IMR-90 (cell line): ENCODE data around the gene GOLGA8N. TPM values are rescaled to one million over a fixed set of nuclear protein-coding genes. Genes with fewer than 3 reads are reported as not detected.
"Not testable (repeated sequence)": the region's sequence is repeated elsewhere in the genome, so short reads cannot be mapped to it uniquely, and the experiment has no call there.

Experiments used
- ATAC-seq: fragments of 200-7000 bp; cut with Tn5 transposase; 2 replicates; pipeline ENCODE4 v1.9.1; 2020; ENCODE audit warnings: low read depth, mild to moderate bottlenecking, moderate library complexity
- BruUV-seq: library from RNA; stranded (reverse); fragments of 400-500 nt; replicated peaks from 2 replicates; lab custom pipeline; 2021; lab: Mats Ljungman, UMichigan
- CTCF ChIA-PET: fragments of 300-600 bp; formaldehyde crosslinking; extraction: SDS; loops from one replicate; lab custom pipeline; 2021; ENCODE audit warnings: antibody characterized with exemption; lab: Yijun Ruan, JAX
- POLR2A ChIA-PET: fragments of 300-600 bp; sonication (Branson Sonifier 250); formaldehyde crosslinking; loops from one replicate; lab custom pipeline; 2022; ENCODE audit warnings: antibody characterized with exemption; ENCODE audit not compliant: unreplicated experiment; lab: Charles Lee
- DNase-seq: peaks from one replicate; pipeline ENCODE4 v3.0.0; 2013
- H2AFZ ChIP-seq: replicated peaks from 2 replicates; pipeline ENCODE3; 2013; ENCODE audit warnings: low read length, mild to moderate bottlenecking; ENCODE audit not compliant: poor library complexity
- H2AK5ac ChIP-seq: 2 replicates; pipeline ENCODE4 v1.6.1; 2013; ENCODE audit warnings: low read depth, low read length, inconsistent platforms
- H2AK9ac ChIP-seq: replicated peaks from 2 replicates; pipeline ENCODE3; 2013; ENCODE audit warnings: mild to moderate bottlenecking, low read depth, low read length, moderate library complexity; ENCODE audit not compliant: poor library complexity
- H2BK120ac ChIP-seq: 2 replicates; pipeline ENCODE4 v1.6.1; 2013; ENCODE audit warnings: low read depth, low read length, inconsistent platforms
- H2BK15ac ChIP-seq: 3 replicates; pipeline ENCODE4 v1.6.1; 2013; ENCODE audit warnings: low read depth, low read length, inconsistent platforms
- H2BK20ac ChIP-seq: 2 replicates; pipeline ENCODE4 v1.6.1; 2013; ENCODE audit warnings: low read depth, mild to moderate bottlenecking, inconsistent platforms, low read length, moderate library complexity
- H2BK5ac ChIP-seq: 2 replicates; pipeline ENCODE4 v1.6.1; 2013; ENCODE audit warnings: mild to moderate bottlenecking, low read depth, low read length, inconsistent platforms; ENCODE audit not compliant: poor library complexity, severe bottlenecking
- H3K14ac ChIP-seq: replicated peaks from 2 replicates; pipeline ENCODE4 v1.6.1; 2013; ENCODE audit warnings: low read depth, low read length, inconsistent platforms
- H3K18ac ChIP-seq: 2 replicates; pipeline ENCODE4 v1.6.1; 2013; ENCODE audit warnings: low read depth, low read length, control low read depth
- H3K23ac ChIP-seq: 2 replicates; pipeline ENCODE4 v1.6.1; 2013; ENCODE audit warnings: low read depth, low read length, inconsistent platforms
- H3K27ac ChIP-seq: 2 replicates; pipeline ENCODE4 v1.5.1; 2013; ENCODE audit warnings: mild to moderate bottlenecking, control low read depth, low read length; ENCODE audit not compliant: insufficient read depth
- H3K27me3 ChIP-seq: 2 replicates; pipeline ENCODE4 v1.6.1; 2013; ENCODE audit warnings: low read length; ENCODE audit not compliant: control insufficient read depth, insufficient read depth
- H3K36me3 ChIP-seq: 2 replicates; pipeline ENCODE4 v1.6.1; 2013; ENCODE audit warnings: low read length, mixed read lengths; ENCODE audit not compliant: control insufficient read depth, insufficient read depth
- H3K4ac ChIP-seq: 2 replicates; pipeline ENCODE4 v1.6.1; 2013; ENCODE audit warnings: low read depth, low read length, inconsistent platforms
- H3K4me1 ChIP-seq: 2 replicates; pipeline ENCODE4 v1.6.1; 2013; ENCODE audit warnings: low read length, mixed read lengths; ENCODE audit not compliant: control insufficient read depth, insufficient read depth
- H3K4me2 ChIP-seq: 2 replicates; pipeline ENCODE4 v1.6.1; 2013; ENCODE audit warnings: low read depth, mild to moderate bottlenecking, control low read depth, low read length, moderate library complexity
- H3K4me3 ChIP-seq: 2 replicates; pipeline ENCODE4 v1.5.1; 2013; ENCODE audit warnings: low read depth, mild to moderate bottlenecking, control low read depth, low read length, moderate library complexity; ENCODE audit not compliant: insufficient read depth
- H3K56ac ChIP-seq: 2 replicates; pipeline ENCODE4 v1.6.1; 2013; ENCODE audit warnings: low read length, inconsistent platforms; ENCODE audit not compliant: insufficient read depth; ENCODE audit errors: extremely low read depth
- H3K79me1 ChIP-seq, 2 experiments: 2 replicates each; pipeline ENCODE4 v1.6.1; 2013; ENCODE audit warnings: low read length in 2 of 2, inconsistent platforms in 1 of 2, low read depth in 1 of 2
- H3K9ac ChIP-seq: 2 replicates; pipeline ENCODE4 v1.6.1; 2013; ENCODE audit warnings: low read depth, low read length, control low read depth
- H3K9me1 ChIP-seq: 2 replicates; pipeline ENCODE4 v1.6.1; 2013; ENCODE audit warnings: low read length, inconsistent platforms; ENCODE audit not compliant: insufficient read depth
- H3K9me3 ChIP-seq: 2 replicates; pipeline ENCODE4 v1.6.1; 2013; ENCODE audit warnings: low read length; ENCODE audit not compliant: control insufficient read depth, insufficient read depth
- H4K20me1 ChIP-seq: 2 replicates; pipeline ENCODE4 v1.6.1; 2013; ENCODE audit warnings: low read length, inconsistent platforms; ENCODE audit not compliant: insufficient read depth
- H4K5ac ChIP-seq: 2 replicates; pipeline ENCODE4 v1.6.1; 2013; ENCODE audit warnings: mild to moderate bottlenecking, low read depth, low read length, control low read depth
- H4K8ac ChIP-seq, 2 experiments: 2 replicates each; pipeline ENCODE4 v1.6.1; 2013; ENCODE audit warnings: low read depth in 2 of 2, low read length in 2 of 2, control low read depth in 1 of 2, inconsistent platforms in 1 of 2
- H4K91ac ChIP-seq: 2 replicates; pipeline ENCODE4 v1.6.1; 2013; ENCODE audit warnings: low read depth, low read length, inconsistent platforms; ENCODE audit not compliant: insufficient read depth
- MAFK ChIP-seq: IDR thresholded peaks from 2 replicates; pipeline ENCODE4 v1.6.1; 2012; ENCODE audit warnings: low read depth, low read length, improper control_type of control experiment
- NFE2L2 ChIP-seq: fragments of 150-350 bp; IDR thresholded peaks from 2 replicates; pipeline ENCODE4 v1.6.1; 2016; ENCODE audit warnings: low read depth, mild to moderate bottlenecking, low read length
- WGBS, 2 experiments: methylation state at CpG; one replicate each; pipeline versions ENCODE4 v1.1.5 to v1.1.7; 2013; ENCODE audit warnings: missing lambda C conversion rate in 2 of 2; ENCODE audit not compliant: insufficient read length in 1 of 2; ENCODE audit errors: extremely low coverage in 2 of 2; 5-methylcytosine and 5-hydroxymethylcytosine counted together
- dilution Hi-C: fragments of 300-500 bp; cut with HindIII; formaldehyde crosslinking; loops from one replicate; pipeline ENCODE4 v1.14.3; 2018; ENCODE audit warnings: low sequenced_read_pairs; ENCODE audit not compliant: unreplicated experiment
- in situ Hi-C: fragments of 300-500 bp; cut with MboI; formaldehyde crosslinking; loops from 3 replicates; pipeline ENCODE4 v1.14.3; 2019; ENCODE audit warnings: low sequenced_read_pairs, inconsistent platforms, mixed read lengths
- intact Hi-C: fragments of 100-400 bp; cut with micrococcal nuclease; formaldehyde crosslinking; loops from 2 replicates; pipeline ENCODE4 v1.10.0; 2022
- polyA plus RNA-seq, 3 experiments: library from polyadenylated mRNA; depleted of rRNA; stranded (reverse); fragments of >200 nt; gene quantifications; 2 replicates each; pipeline ENCODE4 v1.2.3, GENCODE V29; 2012; ENCODE audit warnings: low replicate concordance in 1 of 3
- total RNA-seq: library from RNA; depleted of rRNA; stranded (reverse); fragments of >200 nt; gene quantifications from 2 replicates; pipeline ENCODE4 v1.2.3, GENCODE V29; 2012

Gene GOLGA8N
- total and polyA plus RNA-seq, 2 of the 4 experiments (the other 2 are of a cell fraction), result 0.72 to 1.8 TPM

DNA sequence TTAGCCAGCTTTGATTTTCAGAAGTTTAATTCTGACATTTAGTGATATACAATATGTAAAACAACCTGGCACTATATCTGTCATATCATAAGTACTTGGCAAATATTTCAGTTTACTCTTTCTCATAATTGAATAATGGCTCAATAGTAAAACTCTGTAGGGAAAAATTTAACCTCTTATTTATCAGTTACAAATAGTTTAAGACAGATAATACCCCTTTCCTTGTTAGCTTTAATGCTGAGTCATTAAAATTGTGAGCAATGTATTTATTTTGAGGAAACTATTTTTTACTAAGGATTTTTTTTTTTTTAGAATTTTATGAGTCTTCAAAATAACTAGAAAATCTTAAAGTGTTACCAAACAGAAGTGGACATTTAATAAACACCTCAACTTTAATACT, 38.7 kb upstream of the GOLGA8N start:
- H2BK20ac ChIP-seq, H3K27ac ChIP-seq, dilution Hi-C loops, H3K4ac ChIP-seq, H2AK5ac ChIP-seq, DNase-seq, H3K27me3 ChIP-seq, H3K9me1 ChIP-seq, H4K20me1 ChIP-seq, H3K56ac ChIP-seq, H2AFZ ChIP-seq, H3K14ac ChIP-seq, H3K79me1 ChIP-seq, BruUV-seq, H3K9me3 ChIP-seq, H3K4me3 ChIP-seq, H4K8ac ChIP-seq, H3K9ac ChIP-seq, CTCF ChIA-PET, H3K23ac ChIP-seq, H2BK5ac ChIP-seq, H3K18ac ChIP-seq, H2BK120ac ChIP-seq, H3K4me1 ChIP-seq, H3K4me2 ChIP-seq, POLR2A ChIA-PET, H2BK15ac ChIP-seq, H2AK9ac ChIP-seq, H3K36me3 ChIP-seq, H4K5ac ChIP-seq, intact Hi-C loops, H4K91ac ChIP-seq, in situ Hi-C loops: not testable (repeated sequence)
- ATAC-seq, result peak; percentile 49
- 0 out of 2 replicates have a peak, but pooled peaks have one; percentile 40 for TF ChIP-seq NFE2L2
- TF ChIP-seq MAFK, result peak; percentile 63

DNA sequence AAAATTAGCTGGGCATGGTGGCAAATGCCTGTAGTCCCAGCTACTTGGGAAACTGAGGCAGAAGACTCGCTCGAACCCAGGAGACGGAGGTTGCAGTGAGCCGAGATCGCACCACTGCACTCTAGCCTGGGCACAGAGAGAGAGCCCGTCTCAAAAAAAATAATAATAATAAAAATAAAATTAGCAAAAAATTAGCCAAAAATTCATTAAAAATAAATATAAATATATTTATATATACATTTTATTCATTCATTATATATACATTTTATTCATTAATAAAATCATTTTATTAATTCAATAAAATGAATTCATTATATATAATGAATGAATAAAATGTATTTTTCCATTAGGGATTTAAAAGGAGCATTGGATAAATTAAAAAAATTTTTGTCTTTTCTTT, 31.1 kb upstream of the GOLGA8N start:
- H3K56ac ChIP-seq, H3K9me1 ChIP-seq, H2AK9ac ChIP-seq, H3K14ac ChIP-seq, H2BK5ac ChIP-seq, CTCF ChIA-PET, H3K23ac ChIP-seq, H3K4me1 ChIP-seq, H3K79me1 ChIP-seq, POLR2A ChIA-PET, H3K18ac ChIP-seq, H2BK120ac ChIP-seq, H3K4ac ChIP-seq, dilution Hi-C loops, H3K36me3 ChIP-seq, in situ Hi-C loops, H3K27ac ChIP-seq, H4K91ac ChIP-seq, H3K27me3 ChIP-seq, H2AK5ac ChIP-seq, ATAC-seq, H3K9me3 ChIP-seq, H2BK20ac ChIP-seq, H4K5ac ChIP-seq, H4K8ac ChIP-seq, H2AFZ ChIP-seq, DNase-seq, intact Hi-C loops, H3K4me3 ChIP-seq, H3K9ac ChIP-seq, H2BK15ac ChIP-seq, H4K20me1 ChIP-seq, BruUV-seq, H3K4me2 ChIP-seq: not testable (repeated sequence)
- no CpG with 5 or more reads among the region's 6 CpGs for WGBS, 2 experiments
